ENCODE measurements around the gene DCST2. TPM values are rescaled to one million over a fixed set of nuclear protein-coding genes. Genes with fewer than 3 reads are reported as not detected.

DCST2 gene
- total and polyA plus RNA-seq, 9 of the 15 experiments (the other 6 are each of a cell fraction or from before 2014, with no cell fraction given) = 0.09 to 0.49 (median 0.11) TPM; not detected in 3

DNA sequence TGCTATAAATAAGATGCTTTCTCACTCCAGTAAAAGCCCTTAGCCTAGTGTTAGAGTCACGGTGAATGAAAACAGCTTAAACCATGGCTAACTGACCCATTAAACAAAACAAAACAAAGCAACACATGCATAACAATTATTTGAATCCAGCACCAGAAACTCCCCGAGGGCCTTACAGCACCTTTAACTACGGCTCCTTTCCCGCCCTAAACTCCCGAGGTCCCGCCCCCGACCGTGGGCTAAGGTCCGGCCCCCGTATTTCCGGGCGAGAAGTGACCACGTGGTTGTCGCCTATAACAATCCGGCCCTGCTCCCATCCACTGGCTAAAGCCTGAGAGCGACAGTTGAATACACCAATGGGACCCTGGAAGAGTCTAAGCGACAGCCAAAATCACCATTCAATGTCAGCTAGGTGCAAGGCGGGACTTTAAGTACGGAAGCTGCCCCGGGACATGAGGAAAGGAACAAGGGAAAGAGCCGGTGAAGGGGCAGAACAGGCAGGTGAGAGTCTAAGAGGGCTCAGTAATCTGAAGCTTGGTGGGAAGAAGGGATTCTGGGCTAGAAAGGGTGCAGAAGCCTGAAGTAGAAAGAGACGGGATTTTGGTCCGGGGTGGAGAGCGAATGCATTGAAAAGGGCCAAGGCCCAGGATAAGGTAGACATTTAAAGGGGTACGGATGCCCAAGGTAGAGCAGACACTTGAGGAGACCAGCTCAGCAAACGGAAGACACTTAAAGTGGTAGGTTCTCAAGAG, 50.5 kb downstream of the DCST2 start, which contains the start of gene FLAD1 (continued):
- TF ChIP-seq, protein P1, sequence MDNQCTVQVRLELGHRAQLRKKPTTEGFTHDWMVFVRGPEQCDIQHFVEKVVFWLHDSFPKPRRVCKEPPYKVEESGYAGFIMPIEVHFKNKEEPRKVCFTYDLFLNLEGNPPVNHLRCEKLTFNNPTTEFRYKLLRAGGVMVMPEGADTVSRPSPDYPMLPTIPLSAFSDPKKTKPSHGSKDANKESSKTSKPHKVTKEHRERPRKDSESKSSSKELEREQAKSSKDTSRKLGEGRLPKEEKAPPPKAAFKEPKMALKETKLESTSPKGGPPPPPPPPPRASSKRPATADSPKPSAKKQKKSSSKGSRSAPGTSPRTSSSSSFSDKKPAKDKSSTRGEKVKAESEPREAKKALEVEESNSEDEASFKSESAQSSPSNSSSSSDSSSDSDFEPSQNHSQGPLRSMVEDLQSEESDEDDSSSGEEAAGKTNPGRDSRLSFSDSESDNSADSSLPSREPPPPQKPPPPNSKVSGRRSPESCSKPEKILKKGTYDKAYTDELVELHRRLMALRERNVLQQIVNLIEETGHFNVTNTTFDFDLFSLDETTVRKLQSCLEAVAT (IDR thresholded peaks at IDR 0.05) = peak; percentile 22 to 99; a peak in 2 of 4 replicates
- TF ChIP-seq RBM15 (IDR thresholded peaks at IDR 0.05; ENCODE audit: insufficient read depth, low read length) (no peak), HNRNPH1 (optimal IDR thresholded peaks at IDR 0.05; ENCODE audit: low read depth, low read length) (no peak), ETS1 (conservative IDR thresholded peaks at IDR 0.05; ENCODE audit: control insufficient read depth, low read depth, low read length) (no peak), ZNF239 (CRISPR knock-in tag; IDR thresholded peaks at IDR 0.05) (no peak), HDAC6 (IDR thresholded peaks at IDR 0.05; ENCODE audit: low read depth, low read length) (no peak), CBX2 (IDR thresholded peaks at IDR 0.05; ENCODE audit: insufficient read depth, low read length, poor library complexity, severe bottlenecking) (no peak), TARDBP (IDR thresholded peaks at IDR 0.05) (no peak), ATF1 (CRISPR knock-in tag; IDR thresholded peaks at IDR 0.05) (no peak), ATF1 (tag; IDR thresholded peaks at IDR 0.05) (peak; percentile 91), PCBP2 (IDR thresholded peaks at IDR 0.05; ENCODE audit: low read depth, low read length, poor library complexity, severe bottlenecking) (no peak), ZNF217 (CRISPR knock-in tag; IDR thresholded peaks at IDR 0.05) (no peak)
- TF ChIP-seq, protein P2, sequence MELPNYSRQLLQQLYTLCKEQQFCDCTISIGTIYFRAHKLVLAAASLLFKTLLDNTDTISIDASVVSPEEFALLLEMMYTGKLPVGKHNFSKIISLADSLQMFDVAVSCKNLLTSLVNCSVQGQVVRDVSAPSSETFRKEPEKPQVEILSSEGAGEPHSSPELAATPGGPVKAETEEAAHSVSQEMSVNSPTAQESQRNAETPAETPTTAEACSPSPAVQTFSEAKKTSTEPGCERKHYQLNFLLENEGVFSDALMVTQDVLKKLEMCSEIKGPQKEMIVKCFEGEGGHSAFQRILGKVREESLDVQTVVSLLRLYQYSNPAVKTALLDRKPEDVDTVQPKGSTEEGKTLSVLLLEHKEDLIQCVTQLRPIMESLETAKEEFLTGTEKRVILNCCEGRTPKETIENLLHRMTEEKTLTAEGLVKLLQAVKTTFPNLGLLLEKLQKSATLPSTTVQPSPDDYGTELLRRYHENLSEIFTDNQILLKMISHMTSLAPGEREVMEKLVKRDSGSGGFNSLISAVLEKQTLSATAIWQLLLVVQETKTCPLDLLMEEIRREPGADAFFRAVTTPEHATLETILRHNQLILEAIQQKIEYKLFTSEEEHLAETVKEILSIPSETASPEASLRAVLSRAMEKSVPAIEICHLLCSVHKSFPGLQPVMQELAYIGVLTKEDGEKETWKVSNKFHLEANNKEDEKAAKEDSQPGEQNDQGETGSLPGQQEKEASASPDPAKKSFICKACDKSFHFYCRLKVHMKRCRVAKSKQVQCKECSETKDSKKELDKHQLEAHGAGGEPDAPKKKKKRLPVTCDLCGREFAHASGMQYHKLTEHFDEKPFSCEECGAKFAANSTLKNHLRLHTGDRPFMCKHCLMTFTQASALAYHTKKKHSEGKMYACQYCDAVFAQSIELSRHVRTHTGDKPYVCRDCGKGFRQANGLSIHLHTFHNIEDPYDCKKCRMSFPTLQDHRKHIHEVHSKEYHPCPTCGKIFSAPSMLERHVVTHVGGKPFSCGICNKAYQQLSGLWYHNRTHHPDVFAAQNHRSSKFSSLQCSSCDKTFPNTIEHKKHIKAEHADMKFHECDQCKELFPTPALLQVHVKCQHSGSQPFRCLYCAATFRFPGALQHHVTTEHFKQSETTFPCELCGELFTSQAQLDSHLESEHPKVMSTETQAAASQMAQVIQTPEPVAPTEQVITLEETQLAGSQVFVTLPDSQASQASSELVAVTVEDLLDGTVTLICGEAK (IDR thresholded peaks at IDR 0.05) = peak; percentile 97
- TF ChIP-seq, protein P2 (CRISPR knock-in tag; IDR thresholded peaks at IDR 0.05) = no peak
- TF ChIP-seq, protein P3, sequence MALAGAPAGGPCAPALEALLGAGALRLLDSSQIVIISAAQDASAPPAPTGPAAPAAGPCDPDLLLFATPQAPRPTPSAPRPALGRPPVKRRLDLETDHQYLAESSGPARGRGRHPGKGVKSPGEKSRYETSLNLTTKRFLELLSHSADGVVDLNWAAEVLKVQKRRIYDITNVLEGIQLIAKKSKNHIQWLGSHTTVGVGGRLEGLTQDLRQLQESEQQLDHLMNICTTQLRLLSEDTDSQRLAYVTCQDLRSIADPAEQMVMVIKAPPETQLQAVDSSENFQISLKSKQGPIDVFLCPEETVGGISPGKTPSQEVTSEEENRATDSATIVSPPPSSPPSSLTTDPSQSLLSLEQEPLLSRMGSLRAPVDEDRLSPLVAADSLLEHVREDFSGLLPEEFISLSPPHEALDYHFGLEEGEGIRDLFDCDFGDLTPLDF (CRISPR knock-in tag; IDR thresholded peaks at IDR 0.05) = peak; percentile 98

Data from K562 (cell line).